ENCODE results near the gene AGBL1.

DNA sequence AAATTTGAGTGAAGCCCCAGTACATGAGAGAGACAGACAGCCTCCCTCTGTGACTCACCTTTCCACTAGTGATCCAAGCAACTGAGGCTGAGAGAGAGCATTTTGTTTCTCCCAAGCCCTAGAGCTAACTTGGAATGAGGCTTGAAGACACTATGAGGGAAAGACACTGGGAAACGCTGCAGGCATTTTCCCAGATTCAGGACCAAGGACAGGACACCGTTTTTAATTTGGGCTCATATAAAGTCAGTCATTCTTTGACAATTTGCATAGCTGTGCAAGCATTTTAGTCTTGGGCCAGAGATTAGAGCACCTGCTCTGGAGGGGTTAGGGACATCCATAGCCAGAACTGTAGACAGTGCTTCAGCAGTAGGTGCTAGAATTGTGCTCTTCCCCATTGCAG is 249.0 kb downstream of the AGBL1 start:
- TF ChIP-seq, protein P1, sequence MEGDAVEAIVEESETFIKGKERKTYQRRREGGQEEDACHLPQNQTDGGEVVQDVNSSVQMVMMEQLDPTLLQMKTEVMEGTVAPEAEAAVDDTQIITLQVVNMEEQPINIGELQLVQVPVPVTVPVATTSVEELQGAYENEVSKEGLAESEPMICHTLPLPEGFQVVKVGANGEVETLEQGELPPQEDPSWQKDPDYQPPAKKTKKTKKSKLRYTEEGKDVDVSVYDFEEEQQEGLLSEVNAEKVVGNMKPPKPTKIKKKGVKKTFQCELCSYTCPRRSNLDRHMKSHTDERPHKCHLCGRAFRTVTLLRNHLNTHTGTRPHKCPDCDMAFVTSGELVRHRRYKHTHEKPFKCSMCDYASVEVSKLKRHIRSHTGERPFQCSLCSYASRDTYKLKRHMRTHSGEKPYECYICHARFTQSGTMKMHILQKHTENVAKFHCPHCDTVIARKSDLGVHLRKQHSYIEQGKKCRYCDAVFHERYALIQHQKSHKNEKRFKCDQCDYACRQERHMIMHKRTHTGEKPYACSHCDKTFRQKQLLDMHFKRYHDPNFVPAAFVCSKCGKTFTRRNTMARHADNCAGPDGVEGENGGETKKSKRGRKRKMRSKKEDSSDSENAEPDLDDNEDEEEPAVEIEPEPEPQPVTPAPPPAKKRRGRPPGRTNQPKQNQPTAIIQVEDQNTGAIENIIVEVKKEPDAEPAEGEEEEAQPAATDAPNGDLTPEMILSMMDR (conservative IDR thresholded peaks at IDR 0.05 in 1 of 2, IDR thresholded peaks at IDR 0.05 in 1 of 2; ENCODE audit: extremely low read depth in 1 of 2, insufficient read depth in 1 of 2, low read depth in 1 of 2, low read length in 2 of 2): no peak
- no peak for TF ChIP-seq EZH2 (IDR thresholded peaks at IDR 0.05; ENCODE audit: borderline replicate concordance, low read length)
